Activated CD8-positive, alpha-beta memory T cell treated with anti-CD3 and anti-CD28 coated beads, Interleukin-2, amount 50 U/mL, for 4 hours (primary cell): ENCODE data around the gene NAP1L4.

ENCODE experiments used
- DNase-seq: peaks from one replicate; pipeline ENCODE4 v3.0.0-alpha.2; 2020

Gene NAP1L4, protein sequence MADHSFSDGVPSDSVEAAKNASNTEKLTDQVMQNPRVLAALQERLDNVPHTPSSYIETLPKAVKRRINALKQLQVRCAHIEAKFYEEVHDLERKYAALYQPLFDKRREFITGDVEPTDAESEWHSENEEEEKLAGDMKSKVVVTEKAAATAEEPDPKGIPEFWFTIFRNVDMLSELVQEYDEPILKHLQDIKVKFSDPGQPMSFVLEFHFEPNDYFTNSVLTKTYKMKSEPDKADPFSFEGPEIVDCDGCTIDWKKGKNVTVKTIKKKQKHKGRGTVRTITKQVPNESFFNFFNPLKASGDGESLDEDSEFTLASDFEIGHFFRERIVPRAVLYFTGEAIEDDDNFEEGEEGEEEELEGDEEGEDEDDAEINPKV

GRCh38 chr11:2992234-2992996 is at the start of gene NAP1L4:
TSS of gene NAP1L4 (minus strand) at chr11:2992329. CDS start at chr11:2979220, 13,109 bp downstream.
- DNase-seq: peak; percentile 97

- no peak for DNase-seq
Measured at GRCh38 chr11:3040881-3041280, 48.8 kb upstream of the NAP1L4 start.

- DNase-seq: no peak
Measured at GRCh38 chr11:3037945-3038271, 45.8 kb upstream of the NAP1L4 start.

- peak; percentile 44 for DNase-seq
Measured at GRCh38 chr11:3037040-3037944, 45.2 kb upstream of the NAP1L4 start.

- DNase-seq: no peak
Measured at GRCh38 chr11:3036419-3036818, 44.3 kb upstream of the NAP1L4 start.

DNA sequence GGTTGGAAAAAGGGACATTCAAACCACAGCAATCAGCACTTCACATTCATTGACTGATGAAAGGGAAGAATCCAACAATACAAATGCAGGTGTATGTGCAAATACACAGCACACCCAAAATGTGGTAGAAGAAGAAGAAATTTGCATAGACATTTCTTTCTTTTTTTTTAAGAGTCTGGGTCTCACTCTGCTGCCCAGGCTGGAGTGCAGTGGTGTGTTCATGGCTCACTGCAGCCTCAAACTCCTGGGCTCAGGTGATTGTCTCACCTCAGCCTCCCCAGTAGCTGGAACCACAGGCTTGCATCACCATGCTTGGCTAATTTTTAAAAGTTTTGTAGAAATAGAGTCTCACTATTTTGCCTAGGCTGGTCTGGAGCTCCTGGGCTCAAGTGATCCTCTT is 43.2 kb upstream of the NAP1L4 start:
- no peak for DNase-seq

DNA sequence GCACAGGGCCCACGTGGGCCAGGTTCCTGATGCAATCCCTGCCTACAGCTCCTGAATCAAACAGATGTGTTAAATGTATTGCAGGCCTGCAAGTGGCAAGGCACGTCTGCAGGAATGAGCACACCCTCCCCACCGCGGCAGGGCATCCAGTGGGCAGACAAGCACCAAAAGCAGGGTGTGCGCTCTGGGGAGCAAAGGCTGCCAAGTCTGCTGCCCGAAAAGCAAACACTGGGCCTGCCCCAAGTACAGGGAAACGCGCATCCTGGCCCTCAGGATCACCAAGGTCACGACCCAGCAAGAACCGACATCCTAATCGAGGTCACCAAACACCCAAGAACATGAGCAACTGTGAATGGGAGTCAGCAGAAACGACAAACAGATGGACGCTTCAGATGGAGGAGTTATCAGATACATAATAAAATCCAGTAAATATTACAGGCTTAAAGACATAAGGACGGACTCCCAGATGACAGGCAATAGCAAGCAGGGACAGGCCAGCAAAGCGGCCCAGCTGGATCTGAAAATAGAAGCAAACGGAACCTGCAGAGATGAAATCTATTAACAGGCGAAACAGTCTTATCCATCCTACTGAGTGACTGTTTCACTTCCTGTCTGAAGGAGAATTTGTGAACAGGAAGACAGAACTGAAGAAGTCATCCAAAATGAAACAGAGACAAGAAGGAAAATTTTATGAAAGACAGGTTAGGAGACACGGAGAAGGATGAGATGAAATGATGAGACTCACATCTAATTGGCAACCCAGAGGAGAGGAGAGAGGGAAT is 38.4 kb upstream of the NAP1L4 start:
- no peak for DNase-seq

GRCh38 chr11:3028813-3029212 is 36.7 kb upstream of the NAP1L4 start:
- DNase-seq: no peak

- no peak for DNase-seq
Measured at GRCh38 chr11:3026803-3027202, 34.7 kb upstream of the NAP1L4 start.

GRCh38 chr11:3022982-3023381 is 30.9 kb upstream of the NAP1L4 start:
- no peak for DNase-seq

DNA sequence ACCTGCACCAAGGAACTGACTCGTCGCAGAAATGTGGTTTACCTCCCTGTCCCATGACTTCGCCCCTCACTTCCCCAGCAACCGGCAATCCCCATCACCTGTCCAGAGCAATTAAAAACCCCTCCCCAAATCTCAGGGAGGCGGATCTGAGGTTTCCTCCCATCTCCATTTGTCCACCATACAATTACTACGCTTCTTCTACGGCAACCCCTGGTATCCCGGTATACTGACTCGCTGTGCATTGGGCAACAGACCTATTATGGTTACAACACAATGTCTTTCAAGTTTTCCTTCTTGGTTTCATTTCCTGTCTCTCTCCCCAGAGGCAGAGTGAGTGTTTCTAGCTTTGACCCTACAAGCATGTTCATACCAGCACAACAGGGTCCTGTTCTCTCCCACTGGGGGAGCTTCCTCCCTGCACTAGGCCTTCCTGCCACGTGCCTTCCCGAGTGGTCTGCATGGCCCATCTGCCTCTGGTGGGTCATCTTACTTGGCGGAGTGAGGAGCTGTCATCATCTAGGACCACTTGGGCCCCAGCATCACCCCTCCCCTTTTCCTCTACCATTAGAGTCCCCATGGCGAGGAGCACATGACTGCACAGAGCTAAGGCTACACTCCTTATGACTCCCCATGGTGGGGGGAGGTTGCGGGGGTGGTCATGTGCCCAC is 30.3 kb upstream of the NAP1L4 start:
- no peak for DNase-seq

- DNase-seq: no peak
Measured at GRCh38 chr11:3021125-3021524, 29.0 kb upstream of the NAP1L4 start.

GRCh38 chr11:3020011-3020410 is 27.9 kb upstream of the NAP1L4 start:
- no peak for DNase-seq

DNA sequence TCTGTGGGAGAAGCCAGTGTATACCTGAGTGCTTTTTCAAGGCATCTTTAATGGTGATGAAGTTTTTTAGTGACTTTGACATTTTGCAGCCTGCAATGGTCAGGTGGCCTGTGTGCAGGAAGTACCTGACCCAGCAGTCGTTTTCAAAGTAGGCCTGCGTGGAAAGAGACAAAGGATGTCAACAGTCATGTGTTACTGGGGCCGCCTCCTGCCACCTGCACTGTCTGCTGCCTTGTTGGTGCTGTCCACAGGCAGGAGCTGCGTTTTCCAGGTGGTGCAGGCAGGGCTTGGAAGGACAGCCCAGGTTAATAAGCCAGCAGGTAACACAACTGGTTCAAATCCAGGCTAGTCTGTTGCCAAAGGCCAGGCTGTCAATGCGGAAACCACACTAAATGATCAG is 26.5 kb upstream of the NAP1L4 start:
- no peak for DNase-seq

DNA sequence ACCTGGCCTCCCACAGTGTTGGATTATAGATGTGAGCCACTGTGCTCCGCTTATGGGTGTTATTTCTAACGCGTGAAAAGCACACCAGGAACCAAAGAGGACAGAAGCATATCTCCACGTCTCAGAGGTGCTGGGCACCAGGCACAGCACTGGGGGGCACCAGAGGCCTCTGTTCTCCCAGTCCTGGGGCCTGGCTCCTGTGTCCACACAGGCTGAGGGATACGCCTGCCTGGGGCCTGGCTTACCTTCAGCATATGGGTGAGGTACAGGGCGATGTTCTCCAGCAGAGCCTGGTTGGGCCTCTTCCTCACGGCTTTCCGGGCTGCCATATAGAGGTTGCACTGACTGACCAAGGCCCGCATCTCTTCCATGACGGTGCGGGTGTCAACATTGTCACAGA is 24.7 kb upstream of the NAP1L4 start:
- no peak for DNase-seq

GRCh38 chr11:3015796-3016195 is 23.7 kb upstream of the NAP1L4 start:
- no peak for DNase-seq

DNA sequence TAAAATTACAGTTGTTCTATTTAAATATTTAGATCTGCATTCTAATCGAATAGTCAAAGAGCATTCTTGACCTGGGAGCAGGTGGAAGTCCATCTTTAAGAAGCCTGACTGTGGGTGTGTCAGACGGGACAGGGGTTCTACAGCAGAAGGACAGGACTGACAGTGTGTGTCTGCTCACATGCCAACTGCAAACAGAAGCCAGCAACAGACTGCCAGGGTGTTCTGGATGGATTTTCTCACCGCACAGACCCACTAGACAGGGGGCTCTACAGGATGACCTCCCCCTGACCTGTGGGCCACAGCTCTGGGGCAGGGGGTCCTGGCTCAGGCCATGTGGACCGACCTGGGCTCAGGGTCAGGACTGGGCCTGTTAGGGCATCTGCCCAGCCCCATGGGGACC is 22.8 kb upstream of the NAP1L4 start:
- no peak for DNase-seq

- peak; percentile 69 for DNase-seq
Measured at GRCh38 chr11:3014057-3014938, 22.2 kb upstream of the NAP1L4 start.

- DNase-seq: no peak
Measured at GRCh38 chr11:3011891-3012885, 20.1 kb upstream of the NAP1L4 start.
